ENCODE measurements around the gene CST4.

CST4 gene

GRCh38 chr20:23671479-23671878 is 17.4 kb downstream of the CST4 start:
- H3K4me3 ChIP-seq (replicated peaks; ENCODE audit: low read depth, low read length) = no peak overlapping the region
- DNase-seq (ENCODE audit: extremely low read depth, low read depth) = no peak

GRCh38 chr20:23670361-23670760 is 18.5 kb downstream of the CST4 start:
- H3K4me3 ChIP-seq (replicated peaks; ENCODE audit: low read depth, low read length) = no peak overlapping the region
- DNase-seq (ENCODE audit: extremely low read depth, low read depth) = no peak
- no peak for TF ChIP-seq CTCF (IDR thresholded peaks at IDR 0.05; ENCODE audit: low read depth, low read length, missing control alignments)

More at GRCh38 chr20:23671479-23671878, 17.4 kb downstream of the CST4 start:
- TF ChIP-seq CTCF (IDR thresholded peaks at IDR 0.05; ENCODE audit: low read depth, low read length, missing control alignments) = no peak

GRCh38 chr20:23669866-23670265 is 19.0 kb downstream of the CST4 start:
- H3K4me3 ChIP-seq (replicated peaks; ENCODE audit: low read depth, low read length) = no peak overlapping the region
- TF ChIP-seq CTCF (IDR thresholded peaks at IDR 0.05; ENCODE audit: low read depth, low read length, missing control alignments) = no peak
- DNase-seq (ENCODE audit: extremely low read depth, low read depth) = no peak

- no peak overlapping the region for H3K4me3 ChIP-seq (replicated peaks; ENCODE audit: low read depth, low read length)
- DNase-seq (ENCODE audit: extremely low read depth, low read depth) = no peak
- TF ChIP-seq CTCF (IDR thresholded peaks at IDR 0.05; ENCODE audit: low read depth, low read length, missing control alignments) = no peak
Observed at GRCh38 chr20:23669327-23669726, 19.5 kb downstream of the CST4 start.

GRCh38 chr20:23668477-23668951 is 20.3 kb downstream of the CST4 start:
- DNase-seq (ENCODE audit: extremely low read depth, low read depth) = peak; percentile 40
- TF ChIP-seq CTCF (IDR thresholded peaks at IDR 0.05; ENCODE audit: low read depth, low read length, missing control alignments) = peak; percentile 77
- H3K4me3 ChIP-seq (replicated peaks; ENCODE audit: low read depth, low read length) = no peak overlapping the region

- no peak for TF ChIP-seq CTCF (IDR thresholded peaks at IDR 0.05; ENCODE audit: low read depth, low read length, missing control alignments)
- H3K4me3 ChIP-seq (replicated peaks; ENCODE audit: low read depth, low read length) = no peak overlapping the region
- DNase-seq (ENCODE audit: extremely low read depth, low read depth) = no peak
Observed at GRCh38 chr20:23667666-23668065, 21.2 kb downstream of the CST4 start.

GRCh38 chr20:23666698-23667097 is 22.1 kb downstream of the CST4 start:
- TF ChIP-seq CTCF (IDR thresholded peaks at IDR 0.05; ENCODE audit: low read depth, low read length, missing control alignments) = no peak
- no peak for DNase-seq (ENCODE audit: extremely low read depth, low read depth)
- H3K4me3 ChIP-seq (replicated peaks; ENCODE audit: low read depth, low read length) = no peak overlapping the region

Measured in HFF-Myc (cell line).